HepG2 (cell line): ENCODE results near the gene TMEM80. TPM values are rescaled to one million over a fixed set of nuclear protein-coding genes. Genes with fewer than 3 reads are reported as not detected.

Source experiments
- GATAD2A ChIP-seq: IDR thresholded peaks from 2 replicates; pipeline ENCODE4 v1.6.1; 2016
- HCFC1 ChIP-seq: fragments of 150-350 bp; IDR thresholded peaks from 2 replicates; pipeline ENCODE4 v1.6.1; 2014; ENCODE audit warnings: low read depth, low read length
- HOXA3 ChIP-seq: sonication (generic); formaldehyde crosslinking; IDR thresholded peaks from 2 replicates; pipeline ENCODE4 v1.5.0; 2020; ENCODE audit warnings: missing genetic modification reagents
- KLF16 ChIP-seq, 2 experiments: sonication (generic) in 1 of 2; formaldehyde crosslinking in 1 of 2; IDR thresholded peaks; 2 replicates each; pipeline versions ENCODE4 v1.6.1 to v1.8.0; 2016 to 2023; ENCODE audit warnings: missing genetic modification reagents in 2 of 2, missing compliant biosample characterization in 1 of 2
- NCOA2 ChIP-seq: sonication (generic); formaldehyde crosslinking; IDR thresholded peaks from 2 replicates; pipeline ENCODE4 v1.8.0; 2022; ENCODE audit warnings: inconsistent platforms
- NR2F6 ChIP-seq, 2 experiments: IDR thresholded peaks; 2 replicates each; pipeline ENCODE4 v1.6.1; 2016; ENCODE audit warnings: antibody characterized with exemption in 1 of 2, mild to moderate bottlenecking in 1 of 2
- SAP130 ChIP-seq: IDR thresholded peaks from 2 replicates; pipeline ENCODE4 v1.6.1; 2016; ENCODE audit warnings: low read depth
- XRCC5 ChIP-seq: fragments of 200-400 bp; formaldehyde crosslinking; optimal IDR thresholded peaks from 2 replicates; pipeline ENCODE3; 2017; ENCODE audit warnings: mild to moderate bottlenecking, low read length
- ZNF335 ChIP-seq: sonication (generic); formaldehyde crosslinking; IDR thresholded peaks from 2 replicates; pipeline ENCODE4 v1.4.0; 2020; ENCODE audit warnings: missing genetic modification reagents
- ZNF501 ChIP-seq: sonication (generic); formaldehyde crosslinking; IDR thresholded peaks from 2 replicates; pipeline ENCODE4 v1.5.1; 2020; ENCODE audit warnings: mild to moderate bottlenecking, moderate library complexity, missing genetic modification reagents
- ZNF839 ChIP-seq: sonication (generic); formaldehyde crosslinking; IDR thresholded peaks from 2 replicates; pipeline ENCODE4 v1.4.0; 2020; ENCODE audit warnings: missing genetic modification reagents, mild to moderate bottlenecking, borderline replicate concordance
- polyA plus RNA-seq, 8 experiments: library from polyadenylated mRNA; depleted of rRNA in 3 of 8; stranded (reverse) in 7 of 8; unstranded in 1 of 8; fragments of >200 nt; fragmentation: Illumina TruSeq in 4 of 8; extraction: Trizol in 4 of 8; gene quantifications; 2 replicates each; pipeline versions ENCODE4 v1.2.1 to v1.2.3, GENCODE V29; 2011 to 2016; ENCODE audit warnings: low read depth in 4 of 8, missing spikeins in 1 of 8, mixed read lengths in 1 of 8; ENCODE audit not compliant: insufficient read depth in 1 of 8
- total RNA-seq, 5 experiments: library from RNA; depleted of rRNA; stranded (reverse); fragments of >200 nt; fragmentation: Illumina TruSeq; extraction: Trizol; gene quantifications; 2 replicates each; pipeline ENCODE4 v1.2.3, GENCODE V29; 2016; ENCODE audit warnings: low read depth in 1 of 5
- TF ChIP-seq, protein P1 (sequence below): sonication (generic); formaldehyde crosslinking; IDR thresholded peaks from 2 replicates; pipeline ENCODE4 v1.5.1; 2020; ENCODE audit warnings: mild to moderate bottlenecking, missing genetic modification reagents, moderate library complexity
- TF ChIP-seq, protein P2 (sequence below): sonication (generic); formaldehyde crosslinking; IDR thresholded peaks from 2 replicates; pipeline ENCODE4 v1.4.0; 2020; ENCODE audit warnings: mild to moderate bottlenecking, missing genetic modification reagents
- TF ChIP-seq, protein P3 (sequence below): sonication (generic); formaldehyde crosslinking; IDR thresholded peaks from 2 replicates; pipeline ENCODE4 v1.5.1; 2020; ENCODE audit warnings: mild to moderate bottlenecking, moderate library complexity, missing genetic modification reagents
- TF ChIP-seq, protein P4 (sequence below): IDR thresholded peaks from 2 replicates; pipeline ENCODE4 v1.6.1; 2016; ENCODE audit warnings: missing compliant biosample characterization, missing genetic modification reagents, borderline replicate concordance
- TF ChIP-seq, protein P5 (sequence below): sonication (generic); formaldehyde crosslinking; IDR thresholded peaks from 2 replicates; pipeline ENCODE4; 2020; ENCODE audit warnings: missing genetic modification reagents, mild to moderate bottlenecking, borderline replicate concordance

TMEM80 gene
- total and polyA plus RNA-seq, 2 of the 13 experiments (the other 11 are each of a cell fraction or from before 2014, with no cell fraction given), result 5.6 to 17.1 TPM

DNA sequence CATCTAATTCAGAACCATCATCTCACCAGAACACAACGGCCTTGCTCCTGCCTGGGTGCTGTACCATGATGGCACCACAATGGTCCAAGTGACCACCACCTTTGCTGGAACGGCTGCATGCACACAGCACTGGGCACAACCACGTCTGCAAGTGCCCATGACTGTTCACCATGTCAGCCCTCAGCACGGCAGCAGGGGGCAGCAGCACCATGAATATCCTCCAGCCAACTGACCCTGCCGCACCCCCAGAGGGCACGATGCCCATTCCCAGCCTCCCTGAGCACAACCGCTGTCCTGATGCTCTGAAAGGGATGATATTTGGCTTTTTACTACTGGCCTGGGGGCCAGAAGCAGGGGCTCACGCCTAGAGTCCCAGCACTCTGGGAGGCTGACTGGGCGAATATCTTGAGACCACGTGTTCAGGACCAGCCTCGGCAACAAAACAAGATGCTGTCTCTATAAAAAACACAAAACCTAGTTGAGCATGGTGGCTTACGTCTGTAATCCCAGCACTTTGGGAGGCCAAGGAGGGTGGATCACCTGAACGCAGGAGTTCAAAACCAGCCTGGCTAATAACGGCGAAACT lies 32.8 kb upstream of the TMEM80 start (continued):
- TF ChIP-seq, protein P1, sequence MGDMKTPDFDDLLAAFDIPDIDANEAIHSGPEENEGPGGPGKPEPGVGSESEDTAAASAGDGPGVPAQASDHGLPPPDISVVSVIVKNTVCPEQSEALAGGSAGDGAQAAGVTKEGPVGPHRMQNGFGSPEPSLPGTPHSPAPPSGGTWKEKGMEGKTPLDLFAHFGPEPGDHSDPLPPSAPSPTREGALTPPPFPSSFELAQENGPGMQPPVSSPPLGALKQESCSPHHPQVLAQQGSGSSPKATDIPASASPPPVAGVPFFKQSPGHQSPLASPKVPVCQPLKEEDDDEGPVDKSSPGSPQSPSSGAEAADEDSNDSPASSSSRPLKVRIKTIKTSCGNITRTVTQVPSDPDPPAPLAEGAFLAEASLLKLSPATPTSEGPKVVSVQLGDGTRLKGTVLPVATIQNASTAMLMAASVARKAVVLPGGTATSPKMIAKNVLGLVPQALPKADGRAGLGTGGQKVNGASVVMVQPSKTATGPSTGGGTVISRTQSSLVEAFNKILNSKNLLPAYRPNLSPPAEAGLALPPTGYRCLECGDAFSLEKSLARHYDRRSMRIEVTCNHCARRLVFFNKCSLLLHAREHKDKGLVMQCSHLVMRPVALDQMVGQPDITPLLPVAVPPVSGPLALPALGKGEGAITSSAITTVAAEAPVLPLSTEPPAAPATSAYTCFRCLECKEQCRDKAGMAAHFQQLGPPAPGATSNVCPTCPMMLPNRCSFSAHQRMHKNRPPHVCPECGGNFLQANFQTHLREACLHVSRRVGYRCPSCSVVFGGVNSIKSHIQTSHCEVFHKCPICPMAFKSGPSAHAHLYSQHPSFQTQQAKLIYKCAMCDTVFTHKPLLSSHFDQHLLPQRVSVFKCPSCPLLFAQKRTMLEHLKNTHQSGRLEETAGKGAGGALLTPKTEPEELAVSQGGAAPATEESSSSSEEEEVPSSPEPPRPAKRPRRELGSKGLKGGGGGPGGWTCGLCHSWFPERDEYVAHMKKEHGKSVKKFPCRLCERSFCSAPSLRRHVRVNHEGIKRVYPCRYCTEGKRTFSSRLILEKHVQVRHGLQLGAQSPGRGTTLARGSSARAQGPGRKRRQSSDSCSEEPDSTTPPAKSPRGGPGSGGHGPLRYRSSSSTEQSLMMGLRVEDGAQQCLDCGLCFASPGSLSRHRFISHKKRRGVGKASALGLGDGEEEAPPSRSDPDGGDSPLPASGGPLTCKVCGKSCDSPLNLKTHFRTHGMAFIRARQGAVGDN (CRISPR knock-in tag), result peak; percentile 57
- TF ChIP-seq, protein P2, sequence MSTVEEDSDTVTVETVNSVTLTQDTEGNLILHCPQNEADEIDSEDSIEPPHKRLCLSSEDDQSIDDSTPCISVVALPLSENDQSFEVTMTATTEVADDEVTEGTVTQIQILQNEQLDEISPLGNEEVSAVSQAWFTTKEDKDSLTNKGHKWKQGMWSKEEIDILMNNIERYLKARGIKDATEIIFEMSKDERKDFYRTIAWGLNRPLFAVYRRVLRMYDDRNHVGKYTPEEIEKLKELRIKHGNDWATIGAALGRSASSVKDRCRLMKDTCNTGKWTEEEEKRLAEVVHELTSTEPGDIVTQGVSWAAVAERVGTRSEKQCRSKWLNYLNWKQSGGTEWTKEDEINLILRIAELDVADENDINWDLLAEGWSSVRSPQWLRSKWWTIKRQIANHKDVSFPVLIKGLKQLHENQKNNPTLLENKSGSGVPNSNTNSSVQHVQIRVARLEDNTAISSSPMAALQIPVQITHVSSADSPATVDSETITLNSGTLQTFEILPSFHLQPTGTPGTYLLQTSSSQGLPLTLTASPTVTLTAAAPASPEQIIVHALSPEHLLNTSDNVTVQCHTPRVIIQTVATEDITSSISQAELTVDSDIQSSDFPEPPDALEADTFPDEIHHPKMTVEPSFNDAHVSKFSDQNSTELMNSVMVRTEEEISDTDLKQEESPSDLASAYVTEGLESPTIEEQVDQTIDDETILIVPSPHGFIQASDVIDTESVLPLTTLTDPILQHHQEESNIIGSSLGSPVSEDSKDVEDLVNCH (CRISPR knock-in tag), result no peak
- TF ChIP-seq, protein P3, sequence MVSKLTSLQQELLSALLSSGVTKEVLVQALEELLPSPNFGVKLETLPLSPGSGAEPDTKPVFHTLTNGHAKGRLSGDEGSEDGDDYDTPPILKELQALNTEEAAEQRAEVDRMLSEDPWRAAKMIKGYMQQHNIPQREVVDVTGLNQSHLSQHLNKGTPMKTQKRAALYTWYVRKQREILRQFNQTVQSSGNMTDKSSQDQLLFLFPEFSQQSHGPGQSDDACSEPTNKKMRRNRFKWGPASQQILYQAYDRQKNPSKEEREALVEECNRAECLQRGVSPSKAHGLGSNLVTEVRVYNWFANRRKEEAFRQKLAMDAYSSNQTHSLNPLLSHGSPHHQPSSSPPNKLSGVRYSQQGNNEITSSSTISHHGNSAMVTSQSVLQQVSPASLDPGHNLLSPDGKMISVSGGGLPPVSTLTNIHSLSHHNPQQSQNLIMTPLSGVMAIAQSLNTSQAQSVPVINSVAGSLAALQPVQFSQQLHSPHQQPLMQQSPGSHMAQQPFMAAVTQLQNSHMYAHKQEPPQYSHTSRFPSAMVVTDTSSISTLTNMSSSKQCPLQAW (CRISPR knock-in tag), result peak; percentile 50; the same call in 1 of the 2 replicates
- TF ChIP-seq NCOA2 (no peak), NR2F6 (IDR thresholded peaks at IDR 0.05) (peak; percentile 53; the same call in 1 of the 2 replicates), NR2F6 (CRISPR knock-in tag; IDR thresholded peaks at IDR 0.05) (peak; percentile 81), KLF16 (CRISPR knock-in tag; IDR thresholded peaks at IDR 0.05) (0 out of 4 replicates have a peak, but pooled peaks of 1 of the 2 experiments have one; percentile 23), SAP130 (CRISPR knock-in tag) (peak; percentile 41; the same call in 1 of the 2 replicates), HCFC1 (no peak), HOXA3 (CRISPR knock-in tag) (peak; percentile 41; the same call in 1 of the 2 replicates), ZNF501 (peak; percentile 54; the same call in 1 of the 2 replicates), ZNF839 (CRISPR knock-in tag) (no peak), XRCC5 (peak; percentile 55), ZNF335 (no peak), GATAD2A (CRISPR knock-in tag) (0 out of 2 replicates have a peak, but pooled peaks have one; percentile 18)
- TF ChIP-seq, protein P4, sequence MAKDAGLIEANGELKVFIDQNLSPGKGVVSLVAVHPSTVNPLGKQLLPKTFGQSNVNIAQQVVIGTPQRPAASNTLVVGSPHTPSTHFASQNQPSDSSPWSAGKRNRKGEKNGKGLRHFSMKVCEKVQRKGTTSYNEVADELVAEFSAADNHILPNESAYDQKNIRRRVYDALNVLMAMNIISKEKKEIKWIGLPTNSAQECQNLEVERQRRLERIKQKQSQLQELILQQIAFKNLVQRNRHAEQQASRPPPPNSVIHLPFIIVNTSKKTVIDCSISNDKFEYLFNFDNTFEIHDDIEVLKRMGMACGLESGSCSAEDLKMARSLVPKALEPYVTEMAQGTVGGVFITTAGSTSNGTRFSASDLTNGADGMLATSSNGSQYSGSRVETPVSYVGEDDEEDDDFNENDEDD, result 0 out of 2 replicates have a peak, but pooled peaks have one; percentile 12
- TF ChIP-seq, protein P5, sequence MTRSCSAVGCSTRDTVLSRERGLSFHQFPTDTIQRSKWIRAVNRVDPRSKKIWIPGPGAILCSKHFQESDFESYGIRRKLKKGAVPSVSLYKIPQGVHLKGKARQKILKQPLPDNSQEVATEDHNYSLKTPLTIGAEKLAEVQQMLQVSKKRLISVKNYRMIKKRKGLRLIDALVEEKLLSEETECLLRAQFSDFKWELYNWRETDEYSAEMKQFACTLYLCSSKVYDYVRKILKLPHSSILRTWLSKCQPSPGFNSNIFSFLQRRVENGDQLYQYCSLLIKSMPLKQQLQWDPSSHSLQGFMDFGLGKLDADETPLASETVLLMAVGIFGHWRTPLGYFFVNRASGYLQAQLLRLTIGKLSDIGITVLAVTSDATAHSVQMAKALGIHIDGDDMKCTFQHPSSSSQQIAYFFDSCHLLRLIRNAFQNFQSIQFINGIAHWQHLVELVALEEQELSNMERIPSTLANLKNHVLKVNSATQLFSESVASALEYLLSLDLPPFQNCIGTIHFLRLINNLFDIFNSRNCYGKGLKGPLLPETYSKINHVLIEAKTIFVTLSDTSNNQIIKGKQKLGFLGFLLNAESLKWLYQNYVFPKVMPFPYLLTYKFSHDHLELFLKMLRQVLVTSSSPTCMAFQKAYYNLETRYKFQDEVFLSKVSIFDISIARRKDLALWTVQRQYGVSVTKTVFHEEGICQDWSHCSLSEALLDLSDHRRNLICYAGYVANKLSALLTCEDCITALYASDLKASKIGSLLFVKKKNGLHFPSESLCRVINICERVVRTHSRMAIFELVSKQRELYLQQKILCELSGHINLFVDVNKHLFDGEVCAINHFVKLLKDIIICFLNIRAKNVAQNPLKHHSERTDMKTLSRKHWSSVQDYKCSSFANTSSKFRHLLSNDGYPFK, result 0 out of 2 replicates have a peak, but pooled peaks have one; percentile 20
